GM23248 (cell line): ENCODE measurements around the gene SPOCK3.

Experiments
- EZH2 ChIP-seq: fragments of 200-600 bp; sonication (generic); IDR thresholded peaks from 2 replicates; pipeline ENCODE4 v1.6.1; 2018; ENCODE audit warnings: antibody characterized with exemption, mild to moderate bottlenecking; ENCODE audit not compliant: insufficient read depth, poor library complexity, severe bottlenecking
- EZH2phosphoT487 ChIP-seq: fragments of 200-600 bp; sonication (generic); IDR thresholded peaks from 2 replicates; pipeline ENCODE4 v1.6.1; 2018; ENCODE audit warnings: antibody characterized with exemption, moderate library complexity, mild to moderate bottlenecking, low read depth; ENCODE audit not compliant: insufficient read depth

- TF ChIP-seq EZH2 (no peak), EZH2phosphoT487 (no peak)
Measured at GRCh38 chr4:167171928-167172327, 62.4 kb downstream of the SPOCK3 start.
